Measurements from ENCODE around the gene SAMSN1.
A peak's percentile ranks its signal among the peaks of the same experiment; 100 is the strongest.

SAMSN1 gene

GRCh38 chr21:14522736-14523135 lies 23.4 kb downstream of the SAMSN1 start:
- Histone ChIP-seq H3K79me2 (ENCODE audit: insufficient read depth, low read length) (0 out of 2 replicates have a peak, but pooled peaks cover 9% of the 10 kb centered on the region), H3K27ac (ENCODE audit: low read depth, low read length, poor library complexity, severe bottlenecking) (peak overlapping the region; percentile 32)

GRCh38 chr21:14520535-14520934 lies 25.6 kb downstream of the SAMSN1 start:
- TF ChIP-seq EZH2 (IDR thresholded peaks at IDR 0.05; ENCODE audit: borderline replicate concordance, low read length), result no peak
- no peak for TF ChIP-seq CTCF (IDR thresholded peaks at IDR 0.05; ENCODE audit: low read length)
- H3K36me3 ChIP-seq (ENCODE audit: insufficient read depth, low read length), result peaks cover 15% of the 10 kb centered on the region
- peaks cover 43% of the 10 kb centered on the region for H3K4me1 ChIP-seq (ENCODE audit: insufficient read depth, low read length, severe bottlenecking)
- peaks cover 6% of the 10 kb centered on the region for H3K9me3 ChIP-seq (ENCODE audit: low read length)
- H3K9ac ChIP-seq (ENCODE audit: low read length), result peak overlapping the region; percentile 40; the same call in 1 of the 2 replicates
- H3K27ac ChIP-seq (ENCODE audit: low read depth, low read length, poor library complexity, severe bottlenecking), result peak overlapping the region; percentile 68
- H3K4me2 ChIP-seq (ENCODE audit: low read length), result peak overlapping the region; percentile 62
- H3K9me2 ChIP-seq (ENCODE audit: low read depth, low read length), result no peaks in the 10 kb centered on the region
- no peak overlapping the region for H2AFZ ChIP-seq (ENCODE audit: low read length)
- H3K4me3 ChIP-seq (ENCODE audit: low read depth, low read length, poor library complexity, severe bottlenecking), result peak overlapping the region; percentile 41
- peaks cover 5% of the 10 kb centered on the region; the same call in 1 of the 2 replicates for H3F3A ChIP-seq (ENCODE audit: insufficient read depth, low read length)
- H4K20me1 ChIP-seq (ENCODE audit: insufficient read depth, low read length), result no peaks in the 10 kb centered on the region
- 0 out of 2 replicates have a peak, but pooled peaks cover 9% of the 10 kb centered on the region for H3K79me2 ChIP-seq (ENCODE audit: insufficient read depth, low read length)
- no peaks in the 10 kb centered on the region for H3K27me3 ChIP-seq (ENCODE audit: insufficient read depth, low read length)

More at GRCh38 chr21:14522736-14523135, 23.4 kb downstream of the SAMSN1 start:
- Histone ChIP-seq H4K20me1 (ENCODE audit: insufficient read depth, low read length) (no peaks in the 10 kb centered on the region), H3K9me3 (ENCODE audit: low read length) (no peaks in the 10 kb centered on the region), H3K4me2 (ENCODE audit: low read length) (peak overlapping the region; percentile 28; the same call in 1 of the 2 replicates), H3K4me1 (ENCODE audit: insufficient read depth, low read length, severe bottlenecking) (peaks cover 63% of the 10 kb centered on the region), H2AFZ (ENCODE audit: low read length) (no peak overlapping the region), H3K4me3 (ENCODE audit: low read depth, low read length, poor library complexity, severe bottlenecking) (no peak overlapping the region), H3F3A (ENCODE audit: insufficient read depth, low read length) (peaks cover 5% of the 10 kb centered on the region; the same call in 1 of the 2 replicates), H3K9me2 (ENCODE audit: low read depth, low read length) (no peaks in the 10 kb centered on the region), H3K9ac (ENCODE audit: low read length) (no peak overlapping the region), H3K36me3 (ENCODE audit: insufficient read depth, low read length) (no peaks in the 10 kb centered on the region), H3K27me3 (ENCODE audit: insufficient read depth, low read length) (no peaks in the 10 kb centered on the region)
- TF ChIP-seq CTCF (IDR thresholded peaks at IDR 0.05; ENCODE audit: low read length) (no peak), EZH2 (IDR thresholded peaks at IDR 0.05; ENCODE audit: borderline replicate concordance, low read length) (no peak)

GRCh38 chr21:14519000-14519399 lies 27.1 kb downstream of the SAMSN1 start:
- no peak overlapping the region for H3K9ac ChIP-seq (ENCODE audit: low read length)
- H3K79me2 ChIP-seq (ENCODE audit: insufficient read depth, low read length), result 0 out of 2 replicates have a peak, but pooled peaks cover 4% of the 10 kb centered on the region
- H3K4me3 ChIP-seq (ENCODE audit: low read depth, low read length, poor library complexity, severe bottlenecking), result no peak overlapping the region
- peaks cover 4% of the 10 kb centered on the region; the same call in 1 of the 2 replicates for H3F3A ChIP-seq (ENCODE audit: insufficient read depth, low read length)
- no peaks in the 10 kb centered on the region for H3K9me2 ChIP-seq (ENCODE audit: low read depth, low read length)
- peaks cover 6% of the 10 kb centered on the region for H3K9me3 ChIP-seq (ENCODE audit: low read length)
- H3K4me2 ChIP-seq (ENCODE audit: low read length), result no peak overlapping the region
- TF ChIP-seq CTCF (IDR thresholded peaks at IDR 0.05; ENCODE audit: low read length) (no peak), EZH2 (IDR thresholded peaks at IDR 0.05; ENCODE audit: borderline replicate concordance, low read length) (no peak)
- no peaks in the 10 kb centered on the region for H4K20me1 ChIP-seq (ENCODE audit: insufficient read depth, low read length)
- no peak overlapping the region for H2AFZ ChIP-seq (ENCODE audit: low read length)
- no peak overlapping the region for H3K27ac ChIP-seq (ENCODE audit: low read depth, low read length, poor library complexity, severe bottlenecking)
- no peaks in the 10 kb centered on the region for H3K27me3 ChIP-seq (ENCODE audit: insufficient read depth, low read length)
- H3K36me3 ChIP-seq (ENCODE audit: insufficient read depth, low read length), result peaks cover 18% of the 10 kb centered on the region
- H3K4me1 ChIP-seq (ENCODE audit: insufficient read depth, low read length, severe bottlenecking), result peaks cover 43% of the 10 kb centered on the region

Data from OCI-LY1 (cell line).